SKM-1 (cell line): ENCODE data around the gene SIAH1.
A peak's percentile ranks its signal among the peaks of the same experiment; 100 is the strongest.
"Not testable (repeated sequence)": the region's sequence is repeated elsewhere in the genome, so short reads cannot be mapped to it uniquely, and the experiment has no call there.

Source experiments
- DNase-seq: peaks from one replicate; lab custom pipeline; 2025; ENCODE audit not compliant: unreplicated experiment; lab: John Stamatoyannopoulos, UW

Gene SIAH1

GRCh38 chr16:48393485-48394354 lies 8.5 kb upstream of the SIAH1 start:
- DNase-seq: no peak

GRCh38 chr16:48392407-48392806 lies 7.2 kb upstream of the SIAH1 start:
- DNase-seq: no peak

DNA sequence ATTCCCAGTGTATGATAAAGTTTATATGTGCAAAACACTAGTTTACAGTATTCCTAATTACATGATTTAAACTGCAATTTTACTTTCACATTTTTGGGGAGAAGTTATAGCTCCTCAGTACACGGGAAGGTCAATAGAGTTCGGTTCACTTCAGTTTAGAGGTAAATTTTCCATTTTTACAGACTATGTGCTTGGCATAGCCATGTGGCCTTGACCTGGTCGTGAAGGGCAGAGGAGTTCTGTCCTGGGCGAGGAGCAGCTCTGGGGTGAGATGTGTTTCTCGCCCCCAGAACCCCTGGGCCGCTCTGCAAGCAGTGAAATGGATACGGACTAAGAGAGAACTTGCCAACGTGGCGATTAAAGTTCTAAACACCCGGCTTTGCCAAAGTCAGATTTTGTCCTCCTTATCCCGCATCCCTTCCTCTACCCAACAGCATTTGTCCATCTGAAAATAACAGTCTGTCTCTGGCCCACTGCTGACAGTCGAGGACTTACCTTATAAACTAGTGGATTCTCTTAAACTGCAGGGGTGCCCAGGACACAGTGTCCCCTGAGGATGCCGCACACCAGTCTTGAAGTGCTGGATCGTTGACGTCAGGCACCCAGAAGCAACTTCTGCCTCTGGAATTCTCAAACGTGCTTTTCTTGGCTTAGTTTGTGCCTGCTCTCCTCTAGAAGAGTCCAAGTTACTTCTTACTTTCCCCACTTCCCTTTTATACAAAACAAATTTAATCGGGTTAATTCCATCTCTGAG lies 1.5 kb upstream of the SIAH1 start:
- no peak for DNase-seq

DNA sequence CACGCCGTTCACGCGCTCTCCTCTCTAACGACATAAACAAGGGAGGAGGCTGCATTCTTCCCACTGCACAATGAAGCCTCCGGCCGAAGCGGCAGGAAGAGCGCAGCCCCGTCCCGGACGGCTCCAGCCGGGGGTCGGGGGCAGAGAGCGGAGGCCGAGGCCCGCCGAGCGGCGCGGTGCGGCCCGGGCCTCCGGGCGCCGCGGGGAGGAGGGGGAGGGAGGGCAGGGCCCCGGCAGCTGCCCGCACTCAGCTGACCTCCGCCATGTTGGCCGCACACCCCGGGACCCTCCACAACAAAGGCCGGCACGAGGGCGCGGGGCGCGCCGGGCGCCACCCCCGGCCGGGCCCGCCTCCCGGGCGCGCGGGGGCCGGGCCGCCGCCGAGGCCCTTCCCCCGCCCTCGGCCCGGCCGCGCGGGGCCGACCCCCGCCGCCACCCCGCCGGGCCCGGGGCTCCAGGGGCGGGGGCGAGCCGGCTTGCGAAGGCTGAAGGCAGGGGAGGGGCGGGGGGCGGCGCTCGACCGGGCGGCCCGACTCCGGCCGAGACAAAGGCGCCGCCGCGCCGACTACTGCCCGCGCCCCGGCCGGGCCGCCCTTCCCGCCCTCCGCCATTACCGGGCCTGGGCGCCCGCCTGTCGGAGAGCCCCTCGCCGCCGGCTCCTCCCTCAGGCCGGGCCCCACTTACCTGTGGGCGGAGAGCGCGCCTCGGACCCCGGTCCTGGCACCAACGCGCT lies 527 bp downstream of the SIAH1 start:
- DNase-seq: no peak

DNA sequence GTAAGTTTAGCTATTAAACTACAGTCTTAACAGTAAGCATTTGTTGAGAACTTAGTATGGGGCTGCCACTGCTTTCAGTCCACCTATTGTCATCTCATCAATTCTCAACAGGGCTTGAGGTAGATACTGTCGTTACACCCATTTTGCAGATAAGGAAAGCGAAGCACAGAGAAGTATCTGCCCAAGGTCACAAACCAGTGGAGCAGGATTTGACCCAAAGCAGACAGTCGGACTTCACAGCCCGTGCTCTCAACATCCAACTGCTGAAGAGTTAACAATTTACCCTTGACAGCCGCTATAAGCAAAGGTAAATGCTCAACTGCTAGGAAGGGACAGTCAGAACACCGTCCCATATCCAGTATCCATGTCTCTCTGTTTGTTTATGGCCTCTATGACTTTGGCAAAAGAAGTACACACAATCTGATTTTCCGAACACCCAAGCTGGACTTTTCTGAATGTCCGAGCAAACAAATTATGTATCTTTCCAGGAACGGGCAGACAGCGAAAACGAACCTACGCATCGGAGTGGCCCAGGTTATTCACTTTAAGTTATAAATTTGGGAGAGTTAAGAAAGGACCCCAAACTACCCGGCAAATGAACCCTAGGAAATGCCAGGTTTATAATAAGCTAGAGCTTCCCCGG lies 1.2 kb downstream of the SIAH1 start:
- no peak for DNase-seq

DNA sequence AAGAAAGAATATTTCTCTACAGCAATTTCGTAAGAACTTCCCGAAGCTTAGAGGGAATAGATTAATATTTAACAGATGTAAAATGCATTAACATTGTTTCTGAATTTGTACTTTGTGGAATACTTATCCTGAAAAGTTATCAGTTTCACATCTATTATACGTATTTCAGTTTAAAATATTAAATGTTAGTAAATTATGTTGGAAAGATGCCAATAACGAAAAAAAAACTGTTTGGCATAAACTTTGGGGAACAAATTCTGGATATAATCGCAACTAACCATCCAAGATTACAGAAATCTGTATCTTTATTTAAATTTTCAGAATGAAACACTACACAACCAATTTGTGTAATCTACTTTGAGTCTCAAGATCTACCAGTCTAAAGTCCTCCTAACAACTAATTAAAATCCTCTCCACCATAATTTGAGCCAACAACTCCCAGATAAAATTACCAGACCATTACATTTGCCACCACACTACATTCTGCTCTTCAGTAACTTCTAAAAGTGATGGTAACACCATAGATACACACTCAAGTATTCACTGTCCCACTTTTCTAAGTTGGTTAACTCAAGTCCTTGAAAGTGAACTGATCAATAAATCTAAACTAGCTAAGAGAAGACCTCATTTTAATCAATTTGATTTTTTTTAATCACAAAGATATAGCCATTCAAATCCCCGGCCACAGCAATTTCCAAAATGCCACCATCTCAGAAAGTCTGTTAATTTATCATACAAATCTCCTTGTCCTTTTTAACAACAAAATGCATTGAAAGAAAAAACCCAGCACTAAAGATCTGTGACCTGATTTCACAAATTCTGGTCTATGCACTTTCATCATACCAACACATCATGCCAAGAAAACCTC lies 2.0 kb downstream of the SIAH1 start:
- no peak for DNase-seq

GRCh38 chr16:48382131-48382530 lies 3.1 kb downstream of the SIAH1 start:
- no peak for DNase-seq

- no peak for DNase-seq
Measured at GRCh38 chr16:48381201-48381600, 4.0 kb downstream of the SIAH1 start.

- DNase-seq: peak; percentile 93
Measured at GRCh38 chr16:48378836-48379235, 6.4 kb downstream of the SIAH1 start.

GRCh38 chr16:48378276-48378675 lies 6.9 kb downstream of the SIAH1 start:
- DNase-seq: no peak

GRCh38 chr16:48377301-48377700 lies 7.9 kb downstream of the SIAH1 start:
- DNase-seq: not testable (repeated sequence)

- no peak for DNase-seq
Measured at GRCh38 chr16:48374255-48374654, 11.0 kb downstream of the SIAH1 start.

DNA sequence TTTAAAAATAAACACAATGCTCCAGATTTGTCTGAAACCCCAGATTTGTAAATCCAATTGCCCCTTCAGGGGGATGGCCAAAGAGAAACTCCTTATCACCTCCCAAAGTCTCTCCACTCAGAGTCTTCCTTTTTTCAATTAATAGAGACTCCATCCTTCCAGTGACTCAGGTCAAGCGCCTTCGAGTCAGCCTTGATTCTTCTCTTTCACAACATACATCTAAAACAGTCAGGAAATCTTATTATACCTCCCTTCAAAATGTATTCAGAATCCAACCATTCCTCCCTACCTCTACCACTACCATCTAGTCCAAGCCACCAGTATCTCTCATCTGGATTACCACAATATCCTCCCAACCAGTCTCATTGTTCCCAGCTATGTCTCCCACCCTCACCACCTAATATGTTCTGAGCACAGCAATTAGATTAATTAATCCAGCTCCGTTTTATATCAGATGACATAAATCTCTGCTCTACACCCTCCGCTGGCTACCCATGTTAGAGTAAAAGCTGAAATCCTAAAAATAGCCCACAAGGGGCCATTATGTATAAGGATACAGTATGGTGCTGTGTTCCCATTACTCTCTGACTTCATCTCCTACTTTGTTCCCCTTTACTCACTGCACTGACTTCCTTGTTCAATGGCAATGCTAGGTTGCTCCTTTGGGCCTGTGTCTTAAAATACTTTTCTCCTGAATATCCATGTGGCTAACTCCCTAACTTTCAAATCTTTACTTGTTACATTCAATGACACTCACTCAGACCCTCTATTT lies 11.8 kb downstream of the SIAH1 start:
- no peak for DNase-seq

DNA sequence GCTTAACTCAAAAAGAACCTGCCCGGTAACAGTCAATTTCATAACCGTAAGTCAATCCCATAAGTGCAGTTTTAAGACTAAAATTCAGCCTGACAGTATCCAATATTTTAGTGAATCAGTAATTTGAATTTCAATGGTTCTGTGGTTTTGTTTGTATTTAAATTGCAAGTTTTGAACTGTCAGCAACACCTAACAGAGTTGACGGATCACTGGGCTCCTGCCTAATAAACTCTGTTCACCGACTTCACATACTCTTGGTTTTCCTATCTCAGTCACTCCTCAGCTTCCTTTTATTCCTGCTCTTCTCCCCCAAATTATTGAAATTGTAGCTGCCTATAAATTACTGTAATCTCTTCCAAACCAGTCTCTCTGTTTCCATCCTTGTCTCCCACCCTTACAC lies 12.5 kb downstream of the SIAH1 start:
- DNase-seq: no peak

DNA sequence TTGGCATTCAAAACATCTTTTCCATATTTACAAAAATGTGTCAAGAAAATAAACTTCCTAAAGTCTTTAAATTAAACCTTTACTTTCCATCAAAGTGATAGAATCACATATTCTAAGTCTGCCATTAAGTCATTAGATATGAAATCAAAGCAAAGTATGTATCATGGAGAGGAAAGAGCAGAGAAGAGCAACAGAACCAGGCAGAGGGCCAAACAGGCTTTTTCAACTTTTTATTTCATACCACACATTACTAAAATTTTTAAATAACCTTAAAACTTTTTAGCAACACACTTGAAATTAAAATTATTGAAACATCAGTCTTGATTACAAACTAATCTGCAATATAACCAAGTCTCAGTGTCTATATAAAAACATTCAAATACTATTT lies 13.8 kb downstream of the SIAH1 start:
- no peak for DNase-seq

GRCh38 chr16:48370668-48371392 lies 14.4 kb downstream of the SIAH1 start:
- DNase-seq: not testable (repeated sequence)

DNA sequence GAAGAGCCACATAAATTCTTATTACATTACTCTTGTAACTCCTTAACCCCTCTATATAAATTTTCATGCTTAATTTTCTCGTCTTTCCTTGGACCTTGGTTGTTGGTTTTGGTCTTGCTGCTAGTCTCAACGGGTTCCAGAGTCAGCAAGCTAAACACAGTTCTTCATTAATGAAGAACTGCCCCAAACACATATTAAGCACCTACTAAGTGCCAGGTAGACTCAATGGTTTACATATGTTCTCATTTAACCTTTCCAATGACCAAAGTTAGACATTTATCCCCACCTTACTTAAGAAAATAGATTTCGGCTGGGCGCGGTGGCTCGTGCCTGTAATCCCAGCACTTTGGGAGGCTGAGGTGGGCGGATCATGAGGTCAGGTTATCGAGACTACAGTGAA lies 15.0 kb downstream of the SIAH1 start:
- no peak for DNase-seq

- DNase-seq: no peak
Measured at GRCh38 chr16:48369765-48370164, 15.4 kb downstream of the SIAH1 start.
